Activated T-cell treated with anti-CD3 and anti-CD28 coated beads for 48 hours (primary cell): ENCODE measurements around the gene CLSTN1.

Source experiments
- DNase-seq: peaks from one replicate; pipeline ENCODE4 v3.0.0-alpha.2; 2020; ENCODE audit warnings: low read depth

CLSTN1 gene

DNA sequence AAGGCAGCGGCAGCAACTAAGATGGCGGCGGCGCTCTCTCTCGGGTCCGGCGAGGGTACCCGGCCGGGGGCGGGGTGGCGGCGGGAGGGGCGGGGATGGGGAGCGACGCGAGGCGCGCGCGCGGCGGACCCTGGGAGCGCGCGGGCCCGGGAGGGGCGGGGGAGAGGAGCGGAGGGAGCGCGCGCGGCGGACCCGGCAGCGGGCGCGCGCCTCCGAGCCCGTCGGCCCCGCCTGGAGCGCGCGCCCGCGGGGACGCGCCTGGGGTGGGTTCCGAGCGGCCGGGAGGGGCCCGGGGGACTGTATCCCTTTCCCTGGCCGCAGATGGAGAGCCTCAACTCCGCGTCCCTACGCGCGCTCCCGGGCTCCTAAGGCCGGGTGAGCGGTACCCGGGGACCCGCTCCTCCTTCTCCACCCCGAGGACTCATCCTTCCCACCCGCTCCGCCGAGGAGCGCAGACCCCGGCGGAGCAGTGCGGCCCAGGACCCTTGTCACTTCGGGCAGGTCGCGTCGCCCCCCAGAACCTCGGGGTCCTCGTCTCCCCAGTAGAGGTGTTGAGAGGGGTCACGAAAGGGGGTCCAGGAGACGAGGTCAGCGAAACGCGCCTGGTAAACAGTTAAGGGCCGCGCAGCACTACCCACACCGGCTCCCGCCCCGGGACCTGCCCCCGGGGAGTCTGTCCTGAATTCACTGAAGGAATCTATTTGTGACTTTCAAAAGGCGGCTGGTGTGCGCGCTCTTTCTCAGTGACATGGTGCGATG, at the start of gene CLSTN1:
Gene CLSTN1 (minus strand): TSS at position 23 of the 759 bp plus-strand sequence. CDS start 232 bp downstream, outside the sequence.
- peak; percentile 84 for DNase-seq

DNA sequence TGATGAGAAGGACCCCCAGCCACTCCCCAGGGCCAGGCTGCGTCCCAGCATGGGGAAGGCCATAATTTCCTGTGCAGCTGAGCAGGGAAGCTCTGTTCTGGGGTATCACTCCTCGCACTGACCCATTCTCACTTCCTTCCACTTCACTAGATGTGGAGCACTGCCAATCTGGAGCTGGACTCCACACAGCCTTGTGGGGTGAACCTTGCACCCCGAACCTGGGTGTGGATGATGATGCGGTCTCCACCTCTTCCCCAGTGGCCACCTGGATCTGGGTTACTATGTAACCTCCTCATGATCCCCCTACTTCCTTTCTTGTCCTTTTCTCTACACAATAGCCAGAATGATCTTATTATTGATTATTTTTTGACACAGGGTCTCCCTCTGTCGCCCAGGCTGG, 49.6 kb upstream of the CLSTN1 start:
- no peak for DNase-seq

DNA sequence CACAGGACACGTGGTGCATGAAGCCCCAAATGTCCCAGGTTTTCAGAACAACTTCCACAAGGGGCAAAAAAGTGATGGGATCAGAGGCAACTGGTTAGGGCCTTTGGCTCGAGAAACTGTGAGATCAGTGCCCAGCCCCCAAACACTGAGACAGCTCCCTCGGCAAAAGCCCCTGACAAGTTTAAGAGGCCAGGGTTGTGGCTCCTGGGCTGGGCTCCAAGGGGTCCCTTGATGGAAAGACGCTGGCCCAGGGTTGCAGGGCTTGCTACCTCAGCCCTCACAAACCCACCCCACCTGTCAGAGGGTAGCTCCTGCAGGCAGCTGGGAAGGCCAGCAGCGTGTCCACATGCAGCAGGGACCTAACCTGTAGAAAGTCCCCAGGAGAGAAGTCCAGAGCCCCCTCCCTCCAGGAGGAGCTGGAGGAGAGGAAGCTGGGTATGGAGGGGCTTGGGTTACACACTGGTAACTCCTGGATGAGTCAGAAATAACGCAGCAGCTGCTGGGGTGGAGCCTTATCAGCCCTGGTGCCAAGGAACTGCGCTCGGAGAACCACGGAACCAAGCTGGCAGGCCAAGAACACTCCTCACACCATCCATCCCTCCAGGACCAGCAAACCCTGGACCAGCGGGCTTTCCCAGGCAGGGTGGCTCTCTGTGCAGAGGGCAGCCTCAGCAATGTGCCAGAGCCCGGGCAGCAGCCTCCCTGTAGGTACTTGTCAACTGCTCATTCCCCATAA, 48.8 kb upstream of the CLSTN1 start:
- DNase-seq = no peak

DNA sequence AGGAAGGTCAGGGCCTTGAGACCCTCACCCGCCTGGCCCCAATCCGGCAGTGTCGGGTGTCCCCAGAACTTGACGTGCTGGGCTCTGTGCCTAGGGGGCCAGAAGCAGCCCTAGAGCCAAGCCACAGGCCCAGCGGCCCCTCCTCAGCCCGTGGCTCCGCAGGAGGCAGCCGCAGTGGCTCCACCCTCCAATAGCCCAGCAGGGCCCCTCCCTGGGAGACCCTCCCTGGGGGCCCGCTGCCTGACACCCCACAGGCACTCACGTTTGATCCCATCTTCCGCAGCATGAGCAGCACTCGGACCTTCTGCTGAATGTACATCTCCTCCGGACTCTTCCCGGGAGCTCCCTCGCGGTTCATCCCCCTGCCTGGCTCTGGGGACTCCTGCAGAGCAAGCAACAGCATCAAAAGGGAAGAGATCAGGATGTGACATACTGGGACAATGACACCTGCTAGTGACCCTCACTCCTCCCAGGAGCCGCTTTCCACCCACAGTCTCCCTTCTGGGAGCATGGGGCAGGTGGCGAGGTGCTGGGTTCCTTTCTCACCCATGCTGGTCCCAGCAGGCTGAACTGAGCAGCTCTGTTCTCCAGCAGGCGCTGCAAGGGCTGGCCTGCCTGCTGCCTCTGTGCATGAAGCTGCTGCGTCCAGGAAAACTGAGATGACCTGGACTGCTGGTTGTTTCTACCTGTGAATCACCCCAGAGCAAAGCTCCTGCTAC, 48.1 kb upstream of the CLSTN1 start:
- DNase-seq = no peak

DNA sequence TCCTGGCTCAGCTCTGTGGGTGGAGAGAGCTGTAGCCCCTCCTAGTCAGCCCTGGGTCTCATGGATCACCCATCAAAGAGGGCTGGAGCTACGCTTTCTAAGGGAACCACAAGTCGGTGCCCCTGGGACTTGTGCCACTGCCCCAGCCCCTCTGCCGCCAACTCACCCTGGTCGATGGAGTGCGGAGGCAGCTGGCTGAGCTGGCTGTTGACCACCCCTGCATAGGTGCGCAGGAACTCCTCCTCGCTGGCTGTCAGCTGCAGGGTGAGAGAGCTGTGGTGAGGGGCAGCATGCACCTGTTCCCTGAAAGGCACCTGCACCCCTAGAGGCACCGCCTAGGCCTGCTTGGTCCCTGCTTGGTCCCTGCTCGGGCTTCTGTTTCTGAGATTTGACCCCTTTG, 47.3 kb upstream of the CLSTN1 start:
- DNase-seq = no peak

DNA sequence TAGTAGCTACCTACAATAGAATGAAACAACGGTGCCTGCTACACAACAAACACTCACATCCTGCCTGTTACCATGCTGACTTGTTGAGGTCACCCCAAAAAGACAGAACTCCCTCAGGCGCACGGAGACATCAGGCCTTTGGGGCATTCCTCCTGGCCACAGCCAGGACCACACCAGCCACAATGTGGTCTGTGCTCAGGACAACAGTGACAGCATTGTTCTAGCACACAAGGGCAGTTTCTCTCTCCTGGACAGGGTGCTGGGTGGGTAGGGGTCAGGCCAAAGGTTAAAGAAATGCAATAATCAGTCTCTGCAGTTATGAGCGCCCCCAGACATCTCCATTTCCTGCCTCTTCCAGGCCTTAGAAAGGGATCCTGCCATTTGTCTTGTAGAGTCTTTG, 46.8 kb upstream of the CLSTN1 start:
- no peak for DNase-seq

DNA sequence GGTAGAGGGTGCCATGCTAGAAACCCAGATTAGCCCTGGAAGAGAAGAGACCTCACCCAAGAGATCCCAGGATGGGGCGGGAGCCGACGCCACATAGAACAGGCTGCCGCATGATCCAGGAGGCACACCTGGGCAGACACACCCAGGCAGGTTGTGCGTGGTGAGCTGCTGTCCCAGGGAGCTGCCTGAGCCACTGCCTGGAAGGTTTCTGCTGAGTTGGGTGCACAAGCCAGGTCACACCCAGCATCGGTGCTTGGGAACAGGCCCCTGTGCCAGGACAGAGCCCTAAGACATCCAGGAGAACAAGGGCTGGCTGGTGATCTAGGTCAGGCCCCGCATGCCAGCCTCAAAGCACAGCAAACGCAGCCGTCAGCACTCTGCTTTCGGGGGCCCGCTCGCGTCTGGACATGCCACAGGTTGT, 46.1 kb upstream of the CLSTN1 start:
- DNase-seq = no peak

DNA sequence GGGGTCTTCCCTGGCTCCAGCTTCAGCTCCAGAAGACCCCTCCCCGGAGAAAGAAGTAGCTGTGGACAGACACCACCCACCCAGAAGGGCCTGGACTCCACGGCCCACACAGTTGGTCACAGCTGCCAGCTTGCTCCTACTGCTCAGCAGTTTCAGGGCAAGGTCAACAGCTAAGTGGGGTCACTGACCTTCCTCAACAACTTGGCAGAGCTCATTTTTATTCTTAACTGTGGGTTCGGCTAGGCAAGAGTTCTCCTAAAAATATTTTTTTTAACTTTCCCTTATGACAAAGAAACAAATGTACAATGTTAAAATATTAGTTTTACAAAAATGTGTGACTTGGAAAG, 44.5 kb upstream of the CLSTN1 start:
- DNase-seq = no peak

DNA sequence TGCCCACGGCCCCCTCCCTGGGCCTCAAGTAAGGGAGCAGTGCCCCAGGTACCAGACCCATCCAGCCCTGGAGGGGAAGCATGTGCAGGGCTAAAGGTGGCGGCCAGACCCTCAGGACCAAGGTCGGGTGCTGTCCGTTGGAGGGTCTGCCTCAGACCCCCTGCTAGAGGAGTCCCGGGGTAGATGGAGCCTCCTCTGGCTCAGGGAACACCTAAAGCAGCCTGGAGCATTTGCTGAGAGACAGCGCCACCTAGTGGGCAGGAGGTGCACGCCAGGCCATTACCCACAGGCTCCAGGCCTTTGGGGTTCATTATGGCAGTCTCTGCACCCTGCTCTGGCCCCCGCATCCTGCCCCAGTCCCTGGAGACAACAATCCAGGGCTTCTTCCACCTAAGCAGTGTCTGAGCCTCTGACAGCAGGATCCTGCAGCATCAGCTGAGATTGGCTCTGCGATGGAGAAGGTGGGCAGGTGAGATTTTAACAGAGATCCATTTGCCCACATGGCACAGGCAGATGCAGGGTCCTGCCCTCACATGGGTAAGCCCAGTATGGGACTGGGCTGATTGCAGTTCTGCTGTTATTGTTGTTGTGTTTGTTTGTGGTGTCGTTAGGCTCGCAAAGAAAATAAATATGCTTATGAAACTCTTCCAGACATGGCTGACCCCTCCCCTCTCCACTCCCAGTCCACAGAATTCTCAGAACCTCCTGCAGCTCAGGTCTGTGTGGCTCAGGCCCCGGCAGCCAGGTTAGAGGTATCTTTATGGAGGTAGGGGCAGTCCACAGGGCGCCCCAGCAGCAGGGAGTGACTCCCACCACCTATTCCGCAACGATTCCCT, 43.9 kb upstream of the CLSTN1 start:
- DNase-seq = peak; percentile 79

DNA sequence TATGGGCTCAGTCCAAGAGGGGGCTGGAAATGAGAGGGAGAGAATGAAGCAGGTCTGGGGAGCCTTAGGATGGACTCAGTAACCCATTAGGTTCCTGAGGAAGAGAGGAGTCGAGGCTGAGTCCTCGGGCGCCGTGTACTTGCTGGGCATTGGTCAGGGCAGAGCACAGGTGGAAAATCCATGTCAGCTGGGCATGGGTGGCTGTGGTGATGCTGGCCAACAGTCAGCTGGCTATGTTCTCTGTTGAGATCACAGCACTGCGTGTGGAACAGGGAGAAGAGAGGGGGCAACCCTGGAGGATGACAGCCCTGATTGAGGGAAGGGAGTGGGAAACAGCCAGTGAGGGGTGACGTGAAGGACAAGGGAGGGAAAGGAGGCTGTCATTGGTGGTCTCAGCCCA, 43.1 kb upstream of the CLSTN1 start:
- DNase-seq = no peak

DNA sequence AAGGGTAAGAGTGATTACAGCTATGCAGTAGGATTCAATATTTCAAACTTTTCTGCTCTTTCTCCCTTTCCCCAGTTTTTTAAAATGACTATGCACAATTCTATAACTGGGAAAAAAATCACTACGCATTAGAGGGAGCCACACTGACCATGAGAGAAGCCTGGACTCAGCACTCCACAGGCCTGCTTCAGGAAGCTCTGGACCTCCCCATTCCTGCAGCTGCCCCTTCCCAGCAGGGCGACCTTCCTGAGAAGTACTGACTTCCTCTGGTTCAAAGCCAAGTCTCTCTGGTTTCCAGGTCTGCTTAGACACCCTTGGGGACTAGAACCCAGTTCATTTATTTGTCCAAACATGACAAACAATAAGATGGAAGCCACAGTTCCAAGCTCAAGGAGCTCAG, 42.0 kb upstream of the CLSTN1 start:
- no peak for DNase-seq

DNA sequence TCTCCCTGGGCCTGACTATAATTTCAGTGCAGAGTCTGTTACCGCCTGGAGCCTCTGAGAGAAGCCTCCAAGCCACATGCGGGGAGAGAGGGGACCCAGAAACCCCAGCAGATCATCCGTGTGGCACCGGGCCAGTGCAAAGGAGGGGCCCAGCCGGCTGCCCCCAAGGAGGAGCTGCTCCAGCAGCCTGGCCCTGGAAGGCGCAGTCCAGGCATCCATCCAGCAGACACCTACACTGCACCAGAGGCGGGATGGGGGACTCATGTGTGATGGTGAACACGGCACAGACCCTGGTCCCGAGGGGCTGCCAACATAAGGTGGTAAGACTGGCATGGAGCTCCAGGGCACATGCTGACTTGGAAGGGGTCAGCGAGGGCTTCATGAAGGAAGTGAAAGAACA, 39.6 kb upstream of the CLSTN1 start:
- DNase-seq = no peak

DNA sequence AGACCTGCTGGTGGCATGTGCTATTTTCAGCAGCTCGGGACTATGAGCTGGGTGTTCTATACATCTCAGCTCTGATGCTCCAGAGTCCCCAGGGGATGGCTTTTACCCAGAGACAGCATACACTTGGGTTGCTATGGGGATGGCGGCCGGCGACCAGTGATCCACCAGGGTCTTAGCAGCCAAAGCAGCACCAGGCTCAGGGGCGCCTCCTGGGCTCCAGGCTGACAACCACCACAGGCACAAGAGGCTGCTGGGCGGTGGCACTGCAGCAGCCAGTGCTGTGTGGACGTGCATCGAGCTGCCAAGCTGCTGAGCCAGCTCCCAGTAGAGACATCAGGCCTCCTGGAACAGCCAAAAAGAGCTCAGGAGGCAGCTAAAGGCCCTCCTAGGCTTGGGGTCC, 37.6 kb upstream of the CLSTN1 start:
- no peak for DNase-seq

DNA sequence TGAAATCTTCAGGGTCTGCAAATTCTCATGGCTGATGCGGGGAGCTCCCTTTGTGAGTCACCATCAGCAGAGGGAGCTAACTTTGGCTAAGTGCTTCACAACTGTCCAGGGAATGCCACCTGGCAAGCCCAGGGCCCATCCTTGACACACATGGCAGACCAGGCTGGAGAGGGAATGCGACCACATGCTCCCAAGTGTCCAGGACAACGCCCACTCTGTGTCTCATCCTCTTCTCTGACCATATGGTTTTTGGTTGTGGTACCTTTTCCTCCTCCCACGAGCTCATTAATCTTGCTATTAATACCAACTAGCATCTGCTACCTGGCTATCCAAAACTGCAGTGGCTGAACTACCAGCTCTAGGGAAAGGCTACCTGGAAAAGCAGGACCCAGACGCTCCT, 37.1 kb upstream of the CLSTN1 start:
- no peak for DNase-seq

DNA sequence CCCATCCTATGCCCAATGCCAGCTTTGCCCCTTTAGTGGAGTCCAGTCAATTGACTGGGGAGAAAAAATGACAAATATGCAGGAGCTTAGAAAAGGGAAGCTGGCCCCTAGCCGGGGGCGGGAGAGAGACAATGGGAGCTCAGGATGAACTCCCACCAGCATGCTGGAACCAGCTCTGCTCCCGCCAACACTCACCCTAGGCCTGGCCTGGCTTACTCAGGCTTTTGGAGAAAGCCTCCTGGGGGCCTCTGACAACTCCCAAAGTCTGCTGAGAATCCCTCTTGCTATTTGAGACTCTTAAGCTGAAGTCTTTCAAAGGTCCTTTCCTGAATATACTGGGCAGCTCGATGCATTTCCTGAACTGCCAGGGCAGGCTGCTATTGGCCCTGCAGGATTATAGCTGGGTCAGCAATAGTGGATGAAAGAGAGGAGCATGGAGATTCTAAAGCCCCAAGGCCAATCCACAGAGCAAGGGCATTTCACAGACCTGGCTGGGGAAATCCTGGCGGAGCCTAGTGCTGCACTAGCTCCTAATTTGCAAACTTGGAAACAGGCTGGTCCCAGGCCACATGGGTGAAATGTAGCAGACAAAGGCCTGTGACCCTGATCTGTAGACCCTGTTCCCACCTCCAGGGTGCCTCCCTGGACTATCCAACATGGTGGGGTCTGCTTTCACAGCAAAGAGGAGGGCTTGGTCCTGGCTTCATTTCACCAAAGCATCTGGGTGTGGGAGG, 35.7 kb upstream of the CLSTN1 start:
- DNase-seq = no peak

DNA sequence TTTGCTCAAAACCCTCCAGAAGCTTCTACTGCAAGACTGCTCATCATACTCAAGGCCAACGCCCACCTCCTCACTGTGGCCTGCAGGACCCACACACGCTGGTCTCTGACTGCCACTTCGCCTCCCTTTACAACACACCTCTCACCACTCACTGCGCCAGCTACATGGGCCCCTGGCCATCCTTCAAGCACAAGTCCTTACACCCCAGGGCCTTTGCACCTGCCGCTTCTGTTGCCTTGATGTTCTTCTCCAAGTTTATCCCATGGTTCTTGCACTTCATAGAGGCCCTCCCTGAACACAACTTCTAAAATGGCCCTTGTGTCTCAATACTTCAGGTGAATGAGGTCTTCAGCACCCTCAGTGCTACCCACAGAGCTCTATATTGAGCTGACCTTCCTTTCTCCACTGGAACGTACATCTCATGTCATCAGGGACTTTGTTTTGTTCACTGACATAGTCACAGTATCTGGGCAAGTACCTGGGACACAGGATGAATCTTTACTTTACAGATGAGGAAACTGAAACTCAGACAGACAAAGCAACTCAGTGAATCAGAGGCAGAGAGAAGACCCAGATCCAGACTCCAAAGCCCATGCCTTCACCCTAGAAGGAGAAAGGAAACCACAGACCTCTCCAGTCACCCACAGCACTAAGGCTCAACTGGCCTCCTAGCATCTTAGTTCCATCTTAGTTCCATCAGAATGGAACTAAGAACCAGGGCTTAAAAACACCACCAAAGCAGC, 34.7 kb upstream of the CLSTN1 start:
- DNase-seq = no peak

DNA sequence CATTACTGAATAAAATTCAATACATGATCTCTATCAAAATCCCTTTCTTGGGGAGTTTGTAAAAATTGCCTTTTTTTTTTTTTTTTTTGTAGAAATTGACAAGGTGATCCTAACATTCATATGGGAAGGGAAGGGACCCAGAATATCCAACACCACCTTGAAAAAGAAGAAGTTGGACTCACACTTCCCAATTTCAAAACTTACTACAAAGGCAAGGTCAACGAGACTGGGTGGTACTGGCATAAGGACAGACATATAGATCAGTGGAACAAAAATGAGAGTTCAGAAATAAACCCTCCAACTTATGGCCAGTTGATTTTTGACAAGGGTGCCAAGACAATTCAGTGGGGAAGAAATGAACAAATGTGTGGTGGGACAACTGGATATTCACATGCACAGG, 31.4 kb upstream of the CLSTN1 start:
- no peak for DNase-seq

DNA sequence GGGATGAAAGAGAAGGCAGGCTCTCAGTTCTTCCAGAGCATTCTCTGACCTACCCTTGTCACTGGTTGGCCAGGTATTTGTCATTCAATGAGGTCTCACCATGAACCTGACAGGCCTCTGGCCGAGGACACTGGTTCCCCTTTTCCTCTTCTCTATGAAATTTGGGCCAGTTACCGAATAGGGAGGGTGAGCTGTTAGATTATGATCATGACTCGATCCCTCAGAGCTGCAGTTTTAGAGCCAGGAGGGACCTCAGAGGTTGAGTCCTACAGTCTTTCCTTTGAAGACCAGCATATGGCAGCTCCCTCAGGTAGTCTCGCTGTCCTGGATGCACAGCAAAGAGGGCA, 29.5 kb upstream of the CLSTN1 start:
- no peak for DNase-seq

DNA sequence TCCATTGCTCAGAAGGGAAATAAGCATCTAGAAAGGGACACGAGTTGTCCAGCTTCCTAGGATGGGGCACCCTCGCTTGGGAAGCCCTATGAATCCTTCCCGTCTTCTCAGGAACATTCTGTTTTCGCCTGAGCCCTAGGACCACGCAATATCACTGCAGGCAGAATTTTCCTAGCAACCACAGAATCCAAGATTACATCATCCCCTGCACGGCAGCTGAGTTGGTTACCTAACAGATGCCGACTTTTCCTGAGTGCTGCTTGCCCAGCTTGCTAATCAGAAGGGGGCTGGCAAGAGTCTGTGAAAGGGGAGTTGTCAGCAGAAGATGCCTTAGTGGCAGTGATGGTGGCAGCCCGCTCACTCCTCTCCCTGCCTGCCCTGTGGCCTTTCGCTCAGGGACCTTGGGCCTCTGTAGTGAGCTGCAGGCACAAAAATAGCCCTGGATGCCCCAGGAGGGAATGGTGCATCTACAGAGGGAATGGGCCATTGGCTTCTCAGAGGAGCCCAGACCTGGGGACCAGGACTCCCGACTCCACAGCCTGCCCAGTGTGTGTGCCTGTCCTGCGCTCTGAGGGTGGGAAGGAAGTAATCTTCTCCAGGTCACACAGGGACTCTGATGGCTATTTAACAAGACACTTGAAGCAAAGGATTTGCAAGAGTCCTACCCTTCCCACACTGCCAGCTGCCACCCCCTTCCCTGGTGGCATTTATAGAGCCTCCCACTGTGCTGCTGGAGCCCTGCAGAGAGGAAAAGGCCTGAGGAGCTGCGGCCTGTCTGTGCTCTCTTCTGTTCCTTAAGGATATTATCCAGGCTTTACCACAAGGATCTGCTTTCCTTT, 28.9 kb upstream of the CLSTN1 start:
- DNase-seq = no peak

DNA sequence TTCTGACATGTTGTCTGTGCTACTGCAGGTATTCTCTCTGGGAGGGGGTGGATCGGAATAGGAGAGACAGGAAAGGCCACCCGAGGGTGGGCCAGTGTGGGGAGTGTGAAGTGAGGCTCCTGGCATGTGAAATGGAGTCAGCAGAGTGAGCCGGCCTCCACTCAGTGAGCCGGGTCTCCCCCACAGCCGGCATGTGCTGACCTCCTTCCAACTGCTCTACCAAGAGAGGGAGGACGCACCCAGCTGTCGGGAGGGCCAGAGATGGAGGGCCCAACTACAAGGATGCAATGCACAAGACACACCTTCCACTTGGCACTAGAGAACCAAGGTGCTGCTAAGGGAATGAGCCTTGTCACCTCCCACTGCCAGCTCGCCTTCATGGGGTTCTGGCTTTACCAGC, 28.2 kb upstream of the CLSTN1 start:
- DNase-seq = no peak
